HTR-8/SVneo (cell line): ENCODE data around the gene FAM222A.

Source experiments
- DNase-seq: peaks from one replicate; pipeline ENCODE4 v3.0.0; 2011; ENCODE audit warnings: low spot score, mixed read lengths; ENCODE audit not compliant: insufficient read length
- FAIRE-seq: peaks from 2 replicates; lab custom pipeline; 2011; peaks lifted over from hg19 to GRCh38; lab: Jason Lieb, UNC

The FAM222A gene

DNA sequence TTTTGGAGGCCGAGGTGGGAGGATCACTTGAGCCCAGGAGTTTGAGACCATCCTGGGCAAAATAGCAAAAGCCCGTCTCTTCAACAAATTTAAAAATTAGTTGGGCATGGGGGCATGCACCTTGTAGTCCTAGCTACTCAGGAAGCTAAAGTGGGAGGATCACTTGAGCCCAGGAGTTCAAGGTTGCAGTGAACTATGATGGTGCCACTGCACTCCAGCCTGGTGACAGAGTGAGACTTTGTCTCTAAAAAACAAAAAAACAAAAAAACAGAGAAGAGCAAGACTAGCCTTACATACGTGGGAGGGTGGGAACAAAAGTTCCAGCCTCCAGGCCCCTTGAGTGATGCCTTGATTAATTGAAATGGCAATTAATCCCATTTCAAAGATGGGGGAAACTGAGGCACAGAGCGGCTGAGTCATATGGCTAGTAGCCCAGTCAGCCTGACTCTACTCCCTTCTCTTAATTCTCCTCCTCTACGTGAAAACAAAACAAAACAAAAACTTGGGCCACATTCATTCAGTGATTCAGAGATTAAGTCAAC lies 3.3 kb upstream of the FAM222A start:
- FAIRE-seq (no peak), DNase-seq (no peak)

DNA sequence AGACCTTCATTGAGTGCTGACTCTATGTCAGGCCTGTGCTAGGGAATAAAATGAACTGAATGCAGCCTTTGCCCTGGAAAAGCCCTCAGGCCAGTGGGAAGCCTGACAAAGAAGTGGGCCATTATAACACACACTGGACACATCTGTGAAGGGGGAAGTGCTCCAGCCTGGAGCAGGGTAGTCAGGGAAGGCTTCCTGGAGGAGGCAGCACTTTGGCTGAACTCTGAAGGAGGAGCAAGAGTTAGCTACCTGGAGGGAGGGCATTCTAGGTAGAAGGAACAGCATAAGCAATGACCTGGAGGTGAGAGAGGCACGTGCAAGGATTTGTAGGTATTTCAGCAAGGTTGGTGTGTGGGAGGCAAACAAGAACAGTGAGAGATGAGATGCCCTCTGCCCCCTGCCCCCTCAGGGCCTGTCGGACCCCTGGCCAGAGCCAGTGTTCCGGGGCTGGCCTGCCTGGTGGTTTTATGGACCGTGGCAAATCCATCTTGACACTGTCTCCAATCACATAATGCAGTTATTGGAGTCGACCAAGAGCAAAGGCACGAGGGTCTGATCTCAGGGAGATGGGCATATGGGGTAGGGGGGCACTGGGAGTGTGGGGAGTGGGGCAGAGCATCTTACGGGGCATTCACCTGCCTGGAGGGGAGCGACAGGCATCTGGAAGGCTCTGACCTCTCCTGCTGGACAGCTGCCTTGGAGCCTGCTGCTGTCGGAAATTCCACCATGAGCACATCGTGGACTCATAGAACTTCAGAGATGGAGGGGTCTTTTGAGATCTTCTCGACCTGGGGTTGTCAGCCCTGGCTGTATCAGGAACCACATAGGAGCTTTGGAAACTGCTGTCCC lies 2.7 kb upstream of the FAM222A start:
- DNase-seq (no peak), FAIRE-seq (no peak)

DNA sequence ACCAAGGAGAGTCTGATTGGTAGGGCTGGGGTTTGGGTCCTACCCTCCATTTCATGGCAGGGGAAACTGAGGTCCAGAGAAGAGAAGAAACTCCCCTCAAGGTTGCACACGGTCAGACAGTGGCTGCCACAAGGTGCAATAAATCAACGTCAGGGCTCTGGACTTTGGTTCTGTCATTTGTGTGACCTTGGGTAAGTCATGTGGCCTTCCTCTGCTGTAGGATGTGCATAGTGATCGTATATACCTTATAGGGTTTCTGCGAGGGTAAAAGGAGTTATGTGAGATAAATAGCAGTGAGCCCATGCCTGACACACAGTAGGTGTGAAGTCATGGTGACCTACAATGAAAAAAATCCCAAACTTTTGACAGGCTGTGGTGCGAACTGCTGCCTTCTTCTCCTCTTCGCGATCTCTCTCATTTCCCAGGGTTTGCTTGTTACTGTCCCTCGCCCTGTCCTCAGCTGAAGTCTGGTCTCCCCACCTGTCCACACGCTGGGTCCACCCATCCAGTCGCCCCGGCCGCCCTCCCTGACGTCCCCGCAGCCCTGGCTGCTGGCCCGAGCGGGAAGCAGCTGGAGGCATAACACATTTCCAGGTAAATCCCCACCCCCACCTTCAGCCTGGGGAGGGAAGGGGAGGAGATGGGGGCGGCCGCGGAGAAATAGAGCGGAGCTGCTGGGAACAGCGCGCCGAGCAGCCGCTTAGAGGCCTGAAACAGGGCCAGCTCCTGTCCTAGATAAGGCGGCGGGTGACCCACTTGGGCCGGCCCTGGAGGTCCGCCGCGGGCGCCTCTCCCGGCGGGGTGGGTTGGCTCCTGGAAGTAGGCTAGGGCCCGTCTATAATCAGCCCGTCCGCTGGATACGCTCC lies 1.8 kb upstream of the FAM222A start:
- DNase-seq (no peak), FAIRE-seq (no peak)

DNA sequence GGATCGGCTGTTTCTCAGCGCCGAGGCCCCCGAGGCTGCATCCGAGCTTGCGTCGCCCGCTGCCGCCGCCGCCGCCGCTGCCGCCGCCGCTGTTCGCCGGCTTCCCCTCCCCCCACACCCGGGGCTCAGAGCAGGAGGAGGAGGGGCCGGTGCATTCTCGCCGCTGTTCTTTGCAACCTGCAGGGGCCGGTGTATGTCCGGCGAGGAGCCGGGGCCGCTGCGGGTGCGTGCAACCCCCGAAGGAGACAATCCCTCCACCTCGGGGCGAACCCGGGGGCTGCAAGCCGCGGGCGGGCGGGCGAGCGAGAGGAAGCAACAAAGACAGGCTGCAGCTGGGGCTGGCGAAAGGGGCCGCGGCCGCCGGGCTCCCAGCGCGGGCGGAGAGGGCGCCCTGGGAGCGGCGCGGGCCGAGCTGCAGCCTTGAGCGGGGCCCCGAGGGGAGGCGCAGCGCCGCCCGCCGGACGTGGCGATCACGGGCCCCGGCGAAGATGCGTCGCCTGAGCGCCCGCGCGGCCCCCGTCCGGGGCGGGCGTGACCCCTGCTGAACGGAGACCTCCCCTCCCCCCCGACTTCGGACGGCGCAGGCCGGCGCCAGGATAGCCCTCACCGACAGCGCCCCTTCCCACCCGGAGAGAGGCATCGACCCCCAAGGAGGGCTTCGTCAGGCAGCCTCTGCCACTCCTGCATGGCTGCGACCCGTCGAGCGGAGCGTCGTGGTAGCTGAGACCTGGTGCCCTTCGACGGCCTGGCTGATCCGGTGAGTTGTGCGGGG lies 702 bp downstream of the FAM222A start:
- DNase-seq, result peak; percentile 50
- peak; percentile 26 for FAIRE-seq

DNA sequence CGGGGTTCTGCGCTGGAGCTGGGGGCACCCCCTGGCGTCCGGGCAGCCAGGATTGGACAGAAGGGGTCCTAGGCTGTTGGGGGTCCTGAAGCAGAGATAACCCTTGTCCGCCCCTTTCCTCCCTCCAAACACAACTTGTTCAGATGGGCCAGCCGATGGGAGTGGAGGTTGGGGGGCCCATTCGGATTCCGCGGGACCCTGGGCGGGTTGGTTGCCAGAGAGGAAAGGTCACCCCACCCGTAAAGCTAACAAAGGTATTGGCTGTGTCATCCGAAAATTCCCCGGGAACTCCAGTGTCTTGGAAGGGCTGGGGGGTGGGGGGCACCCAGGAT lies 1.3 kb downstream of the FAM222A start:
- FAIRE-seq (no peak), DNase-seq (no peak)

- FAIRE-seq (no peak), DNase-seq (no peak)
These were observed 1.9 kb downstream of the FAM222A start for GRCh38 chr12:109715310-109716091.

DNA sequence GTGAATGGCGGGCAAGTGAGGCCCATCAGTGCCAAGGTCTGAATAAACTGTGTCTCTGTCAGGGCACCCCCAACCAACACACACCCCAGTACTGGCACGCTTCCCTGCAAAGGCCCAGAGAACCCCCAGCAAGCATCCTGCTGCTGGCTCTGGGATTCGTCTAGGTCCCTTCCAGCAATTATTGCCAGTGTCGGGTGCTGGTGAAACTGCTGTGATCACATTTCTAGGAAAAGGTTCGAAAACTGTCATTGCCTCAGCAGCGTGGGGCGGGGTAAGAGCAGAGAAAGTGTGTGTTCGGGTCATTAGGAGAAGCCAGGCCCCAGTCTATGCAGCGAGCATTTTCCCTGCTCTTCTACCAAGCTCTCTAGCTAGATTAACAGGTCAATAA lies 2.5 kb downstream of the FAM222A start:
- DNase-seq (no peak), FAIRE-seq (no peak)

GRCh38 chr12:109716512-109717389 lies 3.1 kb downstream of the FAM222A start:
- FAIRE-seq (no peak), DNase-seq (no peak)

GRCh38 chr12:109717390-109718357 lies 4.0 kb downstream of the FAM222A start:
- FAIRE-seq, result no peak
- DNase-seq, result no peak

DNA sequence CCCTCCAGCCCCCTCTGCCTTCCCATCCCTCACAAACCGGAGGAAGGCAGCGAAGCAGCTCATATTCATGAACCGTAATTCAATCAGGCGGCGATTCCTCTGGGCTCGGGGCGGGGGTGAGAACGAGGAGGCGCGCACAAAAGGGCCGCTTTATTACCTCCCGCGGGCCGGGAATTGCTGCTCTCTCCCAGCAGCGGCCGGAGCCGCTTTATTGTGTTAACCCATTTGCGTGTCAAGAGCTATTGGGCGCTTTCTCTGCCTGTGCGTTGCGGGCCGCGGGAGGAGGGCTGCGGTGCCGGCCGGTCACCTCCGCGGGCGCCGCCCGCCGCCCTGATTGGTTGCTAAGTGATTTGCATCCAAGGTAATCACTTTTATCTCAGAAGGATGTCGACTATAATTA lies 4.8 kb downstream of the FAM222A start:
- no peak for FAIRE-seq
- no peak for DNase-seq

GRCh38 chr12:109719123-109720022 lies 5.7 kb downstream of the FAM222A start:
- no peak for DNase-seq
- FAIRE-seq, result no peak

GRCh38 chr12:109720152-109720856 lies 6.7 kb downstream of the FAM222A start:
- DNase-seq, result no peak
- no peak for FAIRE-seq

- no peak for FAIRE-seq
- no peak for DNase-seq
These were observed 7.2 kb downstream of the FAM222A start for GRCh38 chr12:109720857-109721189.

GRCh38 chr12:109721276-109721675 lies 7.7 kb downstream of the FAM222A start:
- DNase-seq (no peak), FAIRE-seq (no peak)

GRCh38 chr12:109722022-109722720 lies 8.5 kb downstream of the FAM222A start:
- DNase-seq (no peak), FAIRE-seq (no peak)

DNA sequence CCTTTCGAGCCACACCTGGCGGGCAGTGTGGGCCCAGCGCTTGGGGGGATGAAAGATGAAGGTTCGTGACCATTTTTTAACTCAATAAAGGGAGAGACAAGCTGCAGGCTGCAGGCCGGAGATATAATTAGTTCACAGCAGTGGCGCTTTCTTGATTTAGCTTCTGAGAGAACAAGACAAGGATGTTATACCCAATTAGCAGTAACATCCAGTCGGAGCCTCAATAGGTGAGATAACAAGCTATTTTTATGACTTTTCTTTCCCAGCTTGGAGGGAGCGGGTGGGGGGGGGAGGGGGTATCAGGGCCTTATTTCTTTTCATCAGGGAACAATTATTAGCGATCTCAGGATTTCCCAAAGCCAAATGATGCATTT lies 9.1 kb downstream of the FAM222A start:
- DNase-seq (no peak), FAIRE-seq (no peak)
